HepG2 (cell line): ENCODE results near the gene TMEM117. TPM values are rescaled to one million over a fixed set of nuclear protein-coding genes. Genes with fewer than 3 reads are reported as not detected.

Experiments used
- ADNP ChIP-seq: sonication (generic); formaldehyde crosslinking; IDR thresholded peaks from 2 replicates; pipeline ENCODE4 v1.4.0; 2020; ENCODE audit warnings: missing genetic modification reagents
- ATAD3A ChIP-seq: sonication (generic); formaldehyde crosslinking; IDR thresholded peaks from 2 replicates; pipeline ENCODE4 v1.4.0; 2020; ENCODE audit warnings: missing genetic modification reagents
- DMAP1 ChIP-seq: IDR thresholded peaks from 2 replicates; pipeline ENCODE4 v1.6.1; 2016
- FOSL1 ChIP-seq: sonication (generic); formaldehyde crosslinking; IDR thresholded peaks from 2 replicates; pipeline ENCODE4 v1.9.0; 2021; ENCODE audit warnings: missing genetic modification reagents, borderline replicate concordance
- GFI1 ChIP-seq: sonication (generic); formaldehyde crosslinking; IDR thresholded peaks from 2 replicates; pipeline ENCODE4 v1.5.0; 2020; ENCODE audit warnings: missing genetic modification reagents, mild to moderate bottlenecking, borderline replicate concordance
- ISX ChIP-seq: sonication (generic); formaldehyde crosslinking; conservative IDR thresholded peaks from 2 replicates; pipeline ENCODE4 v1.5.0; 2020; ENCODE audit warnings: missing genetic modification reagents
- MXD4 ChIP-seq: IDR thresholded peaks from 2 replicates; pipeline ENCODE4 v1.6.1; 2016; ENCODE audit warnings: mild to moderate bottlenecking, missing biosample characterization, missing genetic modification reagents
- NR1H2 ChIP-seq: sonication (generic); formaldehyde crosslinking; IDR thresholded peaks from 2 replicates; pipeline ENCODE4 v1.8.1; 2022; ENCODE audit warnings: low read depth, missing genetic modification reagents, borderline replicate concordance
- RFX3 ChIP-seq: IDR thresholded peaks from 2 replicates; pipeline ENCODE4 v1.6.1; 2016; ENCODE audit warnings: missing biosample characterization, missing genetic modification reagents
- YY1 ChIP-seq: IDR thresholded peaks from 2 replicates; pipeline ENCODE4 v1.6.1; 2011; ENCODE audit warnings: low read length, low read depth, moderate library complexity, mild to moderate bottlenecking; ENCODE audit not compliant: insufficient read depth, insufficient replicate concordance
- ZNF143 ChIP-seq: sonication (generic); formaldehyde crosslinking; IDR thresholded peaks from 2 replicates; pipeline ENCODE4 v1.4.0; 2020; ENCODE audit warnings: missing genetic modification reagents
- ZNF20 ChIP-seq: sonication (generic); formaldehyde crosslinking; IDR thresholded peaks from 2 replicates; pipeline ENCODE4 v1.4.0; 2020; ENCODE audit warnings: mild to moderate bottlenecking, moderate library complexity, missing genetic modification reagents
- ZNF451 ChIP-seq: sonication (generic); formaldehyde crosslinking; IDR thresholded peaks from 2 replicates; pipeline ENCODE4 v1.5.0; 2020; ENCODE audit warnings: mild to moderate bottlenecking, missing genetic modification reagents
- ZNF782 ChIP-seq: sonication (generic); formaldehyde crosslinking; IDR thresholded peaks from 2 replicates; pipeline ENCODE4 v1.4.0; 2020; ENCODE audit warnings: missing genetic modification reagents, mild to moderate bottlenecking, borderline replicate concordance
- polyA plus RNA-seq, 8 experiments: library from polyadenylated mRNA; depleted of rRNA in 3 of 8; stranded (reverse) in 7 of 8; unstranded in 1 of 8; fragments of >200 nt; fragmentation: Illumina TruSeq in 4 of 8; extraction: Trizol in 4 of 8; gene quantifications; 2 replicates each; pipeline versions ENCODE4 v1.2.1 to v1.2.3, GENCODE V29; 2011 to 2016; ENCODE audit warnings: low read depth in 4 of 8, missing spikeins in 1 of 8, mixed read lengths in 1 of 8; ENCODE audit not compliant: insufficient read depth in 1 of 8
- total RNA-seq, 5 experiments: library from RNA; depleted of rRNA; stranded (reverse); fragments of >200 nt; fragmentation: Illumina TruSeq; extraction: Trizol; gene quantifications; 2 replicates each; pipeline ENCODE4 v1.2.3, GENCODE V29; 2016; ENCODE audit warnings: low read depth in 1 of 5
- TF ChIP-seq, protein P1 (sequence below): sonication (generic); formaldehyde crosslinking; IDR thresholded peaks from 2 replicates; pipeline ENCODE4 v1.5.1; 2020; ENCODE audit warnings: missing genetic modification reagents, mild to moderate bottlenecking, borderline replicate concordance
- TF ChIP-seq, protein P2 (sequence below): sonication (generic); formaldehyde crosslinking; IDR thresholded peaks from 2 replicates; pipeline ENCODE4 v1.5.0; 2020; ENCODE audit warnings: missing genetic modification reagents, mild to moderate bottlenecking, borderline replicate concordance
- TF ChIP-seq, protein P3 (sequence below): sonication (generic); formaldehyde crosslinking; IDR thresholded peaks from 2 replicates; pipeline ENCODE4 v1.5.0; 2020; ENCODE audit warnings: mild to moderate bottlenecking, missing genetic modification reagents
- TF ChIP-seq, protein P4 (sequence below): sonication (generic); formaldehyde crosslinking; IDR thresholded peaks from 2 replicates; pipeline ENCODE4 v1.4.0; 2020; ENCODE audit warnings: missing genetic modification reagents, low read depth, mild to moderate bottlenecking, borderline replicate concordance
- TF ChIP-seq, protein P5 (sequence below): sonication (generic); formaldehyde crosslinking; IDR thresholded peaks from 2 replicates; pipeline ENCODE4 v1.8.0; 2022; ENCODE audit warnings: missing genetic modification reagents, mild to moderate bottlenecking, moderate library complexity, borderline replicate concordance

Gene TMEM117
- total and polyA plus RNA-seq, 2 of the 13 experiments (the other 11 are each of a cell fraction or from before 2014, with no cell fraction given) = 2.8 to 8.5 TPM

DNA sequence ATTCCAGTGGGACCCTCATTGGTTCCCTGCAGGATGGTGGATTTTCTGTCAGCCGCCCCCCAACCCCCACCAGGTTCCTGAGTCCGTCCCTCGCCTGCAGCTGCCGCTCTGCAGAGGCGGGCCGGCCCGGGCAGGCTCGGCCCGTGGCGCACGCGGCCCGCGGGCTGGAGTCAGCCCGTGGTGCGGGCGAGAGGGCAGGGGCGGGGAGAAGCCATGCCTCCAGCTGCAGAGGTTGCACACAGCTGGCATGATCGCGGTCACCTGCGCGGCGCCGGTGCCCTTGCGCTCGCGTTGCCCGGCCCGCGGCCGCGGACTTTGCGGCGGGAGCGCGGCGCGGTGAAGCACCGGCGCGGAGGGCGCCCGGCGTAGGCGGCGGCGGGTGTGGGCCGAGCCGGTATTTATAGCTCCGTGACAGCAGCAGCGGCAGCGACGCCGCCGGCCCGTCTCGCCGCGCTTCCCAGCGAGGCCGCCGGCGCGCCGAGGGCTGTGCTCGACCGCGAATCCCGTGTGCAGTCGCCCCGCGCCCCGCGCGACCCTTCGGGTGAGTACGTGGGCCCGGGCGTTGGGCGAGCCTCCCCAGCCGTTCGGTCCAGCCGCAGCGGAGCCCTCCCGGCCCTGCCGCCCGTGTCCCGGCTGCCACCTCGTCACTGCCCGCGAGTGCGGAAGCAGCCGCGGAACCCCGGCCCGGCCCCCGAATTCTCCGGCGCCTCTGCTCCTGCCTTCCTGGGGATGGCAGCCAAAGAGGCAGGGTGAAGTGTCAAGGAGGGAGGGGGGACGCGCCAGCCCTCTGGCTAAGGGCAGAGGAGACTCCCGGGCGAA lies at the start of gene TMEM117 (continued):
- TF ChIP-seq, protein P1, sequence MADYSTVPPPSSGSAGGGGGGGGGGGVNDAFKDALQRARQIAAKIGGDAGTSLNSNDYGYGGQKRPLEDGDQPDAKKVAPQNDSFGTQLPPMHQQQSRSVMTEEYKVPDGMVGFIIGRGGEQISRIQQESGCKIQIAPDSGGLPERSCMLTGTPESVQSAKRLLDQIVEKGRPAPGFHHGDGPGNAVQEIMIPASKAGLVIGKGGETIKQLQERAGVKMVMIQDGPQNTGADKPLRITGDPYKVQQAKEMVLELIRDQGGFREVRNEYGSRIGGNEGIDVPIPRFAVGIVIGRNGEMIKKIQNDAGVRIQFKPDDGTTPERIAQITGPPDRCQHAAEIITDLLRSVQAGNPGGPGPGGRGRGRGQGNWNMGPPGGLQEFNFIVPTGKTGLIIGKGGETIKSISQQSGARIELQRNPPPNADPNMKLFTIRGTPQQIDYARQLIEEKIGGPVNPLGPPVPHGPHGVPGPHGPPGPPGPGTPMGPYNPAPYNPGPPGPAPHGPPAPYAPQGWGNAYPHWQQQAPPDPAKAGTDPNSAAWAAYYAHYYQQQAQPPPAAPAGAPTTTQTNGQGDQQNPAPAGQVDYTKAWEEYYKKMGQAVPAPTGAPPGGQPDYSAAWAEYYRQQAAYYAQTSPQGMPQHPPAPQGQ (CRISPR knock-in tag) = no peak
- TF ChIP-seq, protein P2, sequence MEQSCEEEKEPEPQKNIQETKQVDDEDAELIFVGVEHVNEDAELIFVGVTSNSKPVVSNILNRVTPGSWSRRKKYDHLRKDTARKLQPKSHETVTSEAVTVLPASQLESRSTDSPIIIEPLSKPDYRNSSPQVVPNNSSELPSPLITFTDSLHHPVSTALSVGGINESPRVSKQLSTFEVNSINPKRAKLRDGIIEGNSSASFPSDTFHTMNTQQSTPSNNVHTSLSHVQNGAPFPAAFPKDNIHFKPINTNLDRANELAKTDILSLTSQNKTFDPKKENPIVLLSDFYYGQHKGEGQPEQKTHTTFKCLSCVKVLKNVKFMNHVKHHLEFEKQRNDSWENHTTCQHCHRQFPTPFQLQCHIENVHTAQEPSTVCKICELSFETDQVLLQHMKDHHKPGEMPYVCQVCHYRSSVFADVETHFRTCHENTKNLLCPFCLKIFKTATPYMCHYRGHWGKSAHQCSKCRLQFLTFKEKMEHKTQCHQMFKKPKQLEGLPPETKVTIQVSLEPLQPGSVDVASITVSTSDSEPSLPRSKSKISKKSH = no peak
- TF ChIP-seq MXD4 (CRISPR knock-in tag) = no peak
- TF ChIP-seq ADNP (CRISPR knock-in tag) = no peak
- TF ChIP-seq, protein P3, sequence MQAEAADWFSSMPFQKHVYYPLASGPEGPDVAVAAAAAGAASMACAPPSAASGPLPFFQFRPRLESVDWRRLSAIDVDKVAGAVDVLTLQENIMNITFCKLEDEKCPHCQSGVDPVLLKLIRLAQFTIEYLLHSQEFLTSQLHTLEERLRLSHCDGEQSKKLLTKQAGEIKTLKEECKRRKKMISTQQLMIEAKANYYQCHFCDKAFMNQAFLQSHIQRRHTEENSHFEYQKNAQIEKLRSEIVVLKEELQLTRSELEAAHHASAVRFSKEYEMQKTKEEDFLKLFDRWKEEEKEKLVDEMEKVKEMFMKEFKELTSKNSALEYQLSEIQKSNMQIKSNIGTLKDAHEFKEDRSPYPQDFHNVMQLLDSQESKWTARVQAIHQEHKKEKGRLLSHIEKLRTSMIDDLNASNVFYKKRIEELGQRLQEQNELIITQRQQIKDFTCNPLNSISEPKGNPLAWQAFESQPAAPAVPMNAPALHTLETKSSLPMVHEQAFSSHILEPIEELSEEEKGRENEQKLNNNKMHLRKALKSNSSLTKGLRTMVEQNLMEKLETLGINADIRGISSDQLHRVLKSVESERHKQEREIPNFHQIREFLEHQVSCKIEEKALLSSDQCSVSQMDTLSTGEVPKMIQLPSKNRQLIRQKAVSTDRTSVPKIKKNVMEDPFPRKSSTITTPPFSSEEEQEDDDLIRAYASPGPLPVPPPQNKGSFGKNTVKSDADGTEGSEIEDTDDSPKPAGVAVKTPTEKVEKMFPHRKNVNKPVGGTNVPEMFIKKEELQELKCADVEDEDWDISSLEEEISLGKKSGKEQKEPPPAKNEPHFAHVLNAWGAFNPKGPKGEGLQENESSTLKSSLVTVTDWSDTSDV = no peak
- TF ChIP-seq ZNF20 (CRISPR knock-in tag) = no peak
- no peak for TF ChIP-seq FOSL1 (CRISPR knock-in tag)
- no peak for TF ChIP-seq NR1H2
- TF ChIP-seq, protein P4, sequence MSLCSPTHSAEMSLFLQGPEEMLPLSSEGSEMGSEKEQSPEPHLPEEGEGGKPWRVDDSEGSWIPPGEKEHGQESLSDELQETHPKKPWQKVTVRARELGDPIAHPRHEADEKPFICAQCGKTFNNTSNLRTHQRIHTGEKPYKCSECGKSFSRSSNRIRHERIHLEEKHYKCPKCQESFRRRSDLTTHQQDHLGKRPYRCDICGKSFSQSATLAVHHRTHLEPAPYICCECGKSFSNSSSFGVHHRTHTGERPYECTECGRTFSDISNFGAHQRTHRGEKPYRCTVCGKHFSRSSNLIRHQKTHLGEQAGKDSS (CRISPR knock-in tag) = 0 out of 2 replicates have a peak, but pooled peaks have one; percentile 51
- TF ChIP-seq ZNF782 (CRISPR knock-in tag) = peak; percentile 26; the same call in 1 of the 2 replicates
- no peak for TF ChIP-seq ZNF143 (CRISPR knock-in tag)
- TF ChIP-seq ATAD3A (CRISPR knock-in tag) = no peak
- TF ChIP-seq GFI1 (CRISPR knock-in tag) = no peak
- TF ChIP-seq ZNF451 (CRISPR knock-in tag) = 0 out of 2 replicates have a peak, but pooled peaks have one; percentile 51
- no peak for TF ChIP-seq RFX3 (CRISPR knock-in tag)
- TF ChIP-seq YY1 = peak; percentile 24
- TF ChIP-seq, protein P5, sequence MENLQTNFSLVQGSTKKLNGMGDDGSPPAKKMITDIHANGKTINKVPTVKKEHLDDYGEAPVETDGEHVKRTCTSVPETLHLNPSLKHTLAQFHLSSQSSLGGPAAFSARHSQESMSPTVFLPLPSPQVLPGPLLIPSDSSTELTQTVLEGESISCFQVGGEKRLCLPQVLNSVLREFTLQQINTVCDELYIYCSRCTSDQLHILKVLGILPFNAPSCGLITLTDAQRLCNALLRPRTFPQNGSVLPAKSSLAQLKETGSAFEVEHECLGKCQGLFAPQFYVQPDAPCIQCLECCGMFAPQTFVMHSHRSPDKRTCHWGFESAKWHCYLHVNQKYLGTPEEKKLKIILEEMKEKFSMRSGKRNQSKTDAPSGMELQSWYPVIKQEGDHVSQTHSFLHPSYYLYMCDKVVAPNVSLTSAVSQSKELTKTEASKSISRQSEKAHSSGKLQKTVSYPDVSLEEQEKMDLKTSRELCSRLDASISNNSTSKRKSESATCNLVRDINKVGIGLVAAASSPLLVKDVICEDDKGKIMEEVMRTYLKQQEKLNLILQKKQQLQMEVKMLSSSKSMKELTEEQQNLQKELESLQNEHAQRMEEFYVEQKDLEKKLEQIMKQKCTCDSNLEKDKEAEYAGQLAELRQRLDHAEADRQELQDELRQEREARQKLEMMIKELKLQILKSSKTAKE (CRISPR knock-in tag) = no peak
- no peak for TF ChIP-seq ISX (CRISPR knock-in tag)
- TF ChIP-seq DMAP1 = no peak; the same call in 1 of the 2 replicates
